ENCODE measurements around the gene MYF5. TPM values are rescaled to one million over a fixed set of nuclear protein-coding genes. Genes with fewer than 3 reads are reported as not detected.
A peak's percentile ranks its signal among the peaks of the same experiment; 100 is the strongest.

MYF5 gene
- total and polyA plus RNA-seq, 2 donors: not detected

- Histone ChIP-seq H3K4me3 (ENCODE audit: low read length in 2 of 2) (no peak overlapping the region), H3K27ac (ENCODE audit: low read depth in 1 of 2, low read length in 1 of 2) (no peak overlapping the region), H3K36me3 (ENCODE audit: control insufficient read depth in 2 of 2, insufficient read depth in 2 of 2, low read length in 1 of 2) (no peaks in the 10 kb centered on the region), H3K27me3 (ENCODE audit: control insufficient read depth in 2 of 2, insufficient read depth in 1 of 2, low read length in 1 of 2) (no peaks in the 10 kb centered on the region), H3K9me3 (ENCODE audit: control insufficient read depth in 2 of 2, insufficient read depth in 1 of 2, low read length in 1 of 2) (no peaks in the 10 kb centered on the region), H3K4me1 (ENCODE audit: control insufficient read depth in 2 of 2, insufficient read depth in 2 of 2, low read length in 2 of 2) (no peaks in the 10 kb centered on the region)
- no peak for DNase-seq (ENCODE audit: low read depth in 6 of 9, low spot score in 9 of 9)
- WGBS: 76% methylated on average over 6 of the region's 6 CpGs
Observed at GRCh38 chr12:80745851-80746505, 29.3 kb downstream of the MYF5 start.

- Histone ChIP-seq H3K9me3 (ENCODE audit: control insufficient read depth in 2 of 2, insufficient read depth in 1 of 2, low read length in 1 of 2) (no peaks in the 10 kb centered on the region), H3K27ac (ENCODE audit: low read depth in 1 of 2, low read length in 1 of 2) (no peak overlapping the region), H3K4me3 (ENCODE audit: low read length in 2 of 2) (no peak overlapping the region), H3K27me3 (ENCODE audit: control insufficient read depth in 2 of 2, insufficient read depth in 1 of 2, low read length in 1 of 2) (no peaks in the 10 kb centered on the region), H3K36me3 (ENCODE audit: control insufficient read depth in 2 of 2, insufficient read depth in 2 of 2, low read length in 1 of 2) (no peaks in the 10 kb centered on the region), H3K4me1 (ENCODE audit: control insufficient read depth in 2 of 2, insufficient read depth in 2 of 2, low read length in 2 of 2) (no peaks in the 10 kb centered on the region)
- DNase-seq (ENCODE audit: low read depth in 6 of 9, low spot score in 9 of 9): no peak
- 91% methylated on average over 2 of the region's 2 CpGs for WGBS
Observed at GRCh38 chr12:80747800-80748199, 31.1 kb downstream of the MYF5 start.

GRCh38 chr12:80749456-80749855 lies 32.7 kb downstream of the MYF5 start:
- WGBS: 89% methylated on average over 2 of the region's 2 CpGs

DNA sequence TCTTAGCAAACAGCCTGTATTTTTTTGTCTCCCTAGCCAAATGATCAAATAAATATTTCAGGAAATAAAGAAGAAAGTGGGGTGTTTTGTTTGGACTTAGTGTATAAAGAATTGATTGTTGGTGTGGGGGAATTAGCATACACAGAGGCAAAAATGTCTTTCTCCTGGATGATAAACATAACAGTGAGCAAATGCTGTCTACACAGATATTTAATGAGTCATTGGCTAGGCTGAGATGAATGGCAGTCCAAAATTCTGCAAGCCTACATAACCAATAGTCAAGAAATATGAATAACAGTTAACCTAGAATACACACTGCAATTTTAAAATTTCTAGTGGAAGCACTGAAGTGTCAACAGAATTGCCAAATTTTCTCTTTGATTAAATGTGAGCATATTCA lies 35.8 kb downstream of the MYF5 start:
- Histone ChIP-seq H3K4me3 (ENCODE audit: low read length in 2 of 2) (no peak overlapping the region), H3K9me3 (ENCODE audit: control insufficient read depth in 2 of 2, insufficient read depth in 1 of 2, low read length in 1 of 2) (no peaks in the 10 kb centered on the region), H3K27me3 (ENCODE audit: control insufficient read depth in 2 of 2, insufficient read depth in 1 of 2, low read length in 1 of 2) (no peaks in the 10 kb centered on the region), H3K36me3 (ENCODE audit: control insufficient read depth in 2 of 2, insufficient read depth in 2 of 2, low read length in 1 of 2) (no peaks in the 10 kb centered on the region), H3K4me1 (ENCODE audit: control insufficient read depth in 2 of 2, insufficient read depth in 2 of 2, low read length in 2 of 2) (no peaks in the 10 kb centered on the region), H3K27ac (ENCODE audit: low read depth in 1 of 2, low read length in 1 of 2) (no peak overlapping the region)
- DNase-seq (ENCODE audit: low read depth in 6 of 9, low spot score in 9 of 9): no peak

More at GRCh38 chr12:80749456-80749855, 32.7 kb downstream of the MYF5 start:
- H3K27me3 ChIP-seq (ENCODE audit: control insufficient read depth in 2 of 2, insufficient read depth in 1 of 2, low read length in 1 of 2): no peaks in the 10 kb centered on the region
- no peak overlapping the region for H3K27ac ChIP-seq (ENCODE audit: low read depth in 1 of 2, low read length in 1 of 2)
- no peaks in the 10 kb centered on the region for H3K4me1 ChIP-seq (ENCODE audit: control insufficient read depth in 2 of 2, insufficient read depth in 2 of 2, low read length in 2 of 2)
- no peaks in the 10 kb centered on the region for H3K36me3 ChIP-seq (ENCODE audit: control insufficient read depth in 2 of 2, insufficient read depth in 2 of 2, low read length in 1 of 2)
- no peaks in the 10 kb centered on the region for H3K9me3 ChIP-seq (ENCODE audit: control insufficient read depth in 2 of 2, insufficient read depth in 1 of 2, low read length in 1 of 2)
- no peak for DNase-seq (ENCODE audit: low read depth in 6 of 9, low spot score in 9 of 9)
- no peak overlapping the region for H3K4me3 ChIP-seq (ENCODE audit: low read length in 2 of 2)

GRCh38 chr12:80754274-80754673 lies 37.6 kb downstream of the MYF5 start:
- WGBS: 89% methylated on average over 3 of the region's 3 CpGs
- Histone ChIP-seq H3K4me1 (ENCODE audit: control insufficient read depth in 2 of 2, insufficient read depth in 2 of 2, low read length in 2 of 2) (no peaks in the 10 kb centered on the region), H3K9me3 (ENCODE audit: control insufficient read depth in 2 of 2, insufficient read depth in 1 of 2, low read length in 1 of 2) (no peaks in the 10 kb centered on the region), H3K27ac (ENCODE audit: low read depth in 1 of 2, low read length in 1 of 2) (no peak overlapping the region), H3K36me3 (ENCODE audit: control insufficient read depth in 2 of 2, insufficient read depth in 2 of 2, low read length in 1 of 2) (no peaks in the 10 kb centered on the region), H3K27me3 (ENCODE audit: control insufficient read depth in 2 of 2, insufficient read depth in 1 of 2, low read length in 1 of 2) (no peaks in the 10 kb centered on the region), H3K4me3 (ENCODE audit: low read length in 2 of 2) (no peak overlapping the region)
- no peak for DNase-seq (ENCODE audit: low read depth in 6 of 9, low spot score in 9 of 9)

DNA sequence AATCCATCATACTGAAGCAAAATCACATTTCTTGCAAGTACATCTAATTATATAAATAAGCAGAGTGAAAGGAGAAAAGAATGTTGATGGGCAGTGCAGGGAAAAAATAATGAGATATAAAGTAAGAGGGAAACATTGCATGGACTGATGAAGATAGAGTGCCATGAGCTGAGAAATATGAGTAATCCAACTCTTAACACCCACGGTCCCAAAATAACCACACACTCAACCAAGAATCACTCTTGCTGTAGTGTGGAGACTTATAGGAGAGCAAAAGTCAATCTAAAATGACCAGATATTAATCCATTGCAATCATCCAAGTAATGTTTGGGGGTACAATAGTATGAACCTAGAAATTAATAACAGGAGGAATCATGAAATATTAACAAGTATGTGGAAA lies 40.2 kb downstream of the MYF5 start:
- 88% methylated on average over 1 of the region's 1 CpG for WGBS
- no peak overlapping the region for H3K27ac ChIP-seq (ENCODE audit: low read depth in 1 of 2, low read length in 1 of 2)
- H3K9me3 ChIP-seq (ENCODE audit: control insufficient read depth in 2 of 2, insufficient read depth in 1 of 2, low read length in 1 of 2): no peaks in the 10 kb centered on the region
- H3K36me3 ChIP-seq (ENCODE audit: control insufficient read depth in 2 of 2, insufficient read depth in 2 of 2, low read length in 1 of 2): no peaks in the 10 kb centered on the region
- DNase-seq (ENCODE audit: low read depth in 6 of 9, low spot score in 9 of 9): no peak
- no peaks in the 10 kb centered on the region for H3K27me3 ChIP-seq (ENCODE audit: control insufficient read depth in 2 of 2, insufficient read depth in 1 of 2, low read length in 1 of 2)
- no peaks in the 10 kb centered on the region for H3K4me1 ChIP-seq (ENCODE audit: control insufficient read depth in 2 of 2, insufficient read depth in 2 of 2, low read length in 2 of 2)
- H3K4me3 ChIP-seq (ENCODE audit: low read length in 2 of 2): no peak overlapping the region

GRCh38 chr12:80761838-80762237 lies 45.1 kb downstream of the MYF5 start:
- H3K27me3 ChIP-seq (ENCODE audit: control insufficient read depth in 2 of 2, insufficient read depth in 1 of 2, low read length in 1 of 2): no peaks in the 10 kb centered on the region
- no peaks in the 10 kb centered on the region for H3K36me3 ChIP-seq (ENCODE audit: control insufficient read depth in 2 of 2, insufficient read depth in 2 of 2, low read length in 1 of 2)
- no peaks in the 10 kb centered on the region for H3K9me3 ChIP-seq (ENCODE audit: control insufficient read depth in 2 of 2, insufficient read depth in 1 of 2, low read length in 1 of 2)
- H3K27ac ChIP-seq (ENCODE audit: low read depth in 1 of 2, low read length in 1 of 2): no peak overlapping the region
- 92% methylated on average over 5 of the region's 5 CpGs for WGBS
- DNase-seq (ENCODE audit: low read depth in 6 of 9, low spot score in 9 of 9): no peak
- H3K4me1 ChIP-seq (ENCODE audit: control insufficient read depth in 2 of 2, insufficient read depth in 2 of 2, low read length in 2 of 2): no peaks in the 10 kb centered on the region
- no peak overlapping the region for H3K4me3 ChIP-seq (ENCODE audit: low read length in 2 of 2)

- WGBS: 8% methylated on average over 4 of the region's 4 CpGs
- no peak overlapping the region for H3K4me3 ChIP-seq (ENCODE audit: low read length in 2 of 2)
- peak in 2 of 9 donors; percentile 2 to 20 for DNase-seq (ENCODE audit: low read depth in 6 of 9, low spot score in 9 of 9)
- H3K4me1 ChIP-seq (ENCODE audit: control insufficient read depth in 2 of 2, insufficient read depth in 2 of 2, low read length in 2 of 2): no peaks in the 10 kb centered on the region
- H3K36me3 ChIP-seq (ENCODE audit: control insufficient read depth in 2 of 2, insufficient read depth in 2 of 2, low read length in 1 of 2): no peaks in the 10 kb centered on the region
- no peaks in the 10 kb centered on the region for H3K9me3 ChIP-seq (ENCODE audit: control insufficient read depth in 2 of 2, insufficient read depth in 1 of 2, low read length in 1 of 2)
- H3K27ac ChIP-seq (ENCODE audit: low read depth in 1 of 2, low read length in 1 of 2): no peak overlapping the region
- H3K27me3 ChIP-seq (ENCODE audit: control insufficient read depth in 2 of 2, insufficient read depth in 1 of 2, low read length in 1 of 2): no peaks in the 10 kb centered on the region
Observed at GRCh38 chr12:80763874-80764273, 47.2 kb downstream of the MYF5 start.

DNA sequence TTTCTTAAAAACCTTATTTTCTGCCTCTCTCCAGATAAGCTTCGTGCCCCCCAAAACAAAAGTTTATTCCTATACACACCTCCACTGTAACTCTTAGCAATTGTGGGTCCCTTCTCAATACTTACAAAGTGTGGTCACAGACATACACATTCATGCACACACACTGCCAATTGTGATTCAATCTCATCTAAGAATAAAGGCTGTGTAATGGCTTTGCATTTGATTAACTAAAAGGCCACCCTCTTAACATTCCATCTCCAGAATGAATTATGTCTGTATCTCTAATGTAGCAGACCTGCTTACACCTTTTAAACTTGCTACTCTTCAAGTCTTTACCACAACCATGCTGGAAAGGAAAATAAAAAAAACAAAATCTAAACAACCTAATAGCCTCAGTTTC lies 49.5 kb downstream of the MYF5 start:
- WGBS: 97% methylated on average over 1 of the region's 1 CpG
- Histone ChIP-seq H3K36me3 (ENCODE audit: control insufficient read depth in 2 of 2, insufficient read depth in 2 of 2, low read length in 1 of 2) (no peaks in the 10 kb centered on the region), H3K27me3 (ENCODE audit: control insufficient read depth in 2 of 2, insufficient read depth in 1 of 2, low read length in 1 of 2) (no peaks in the 10 kb centered on the region), H3K27ac (ENCODE audit: low read depth in 1 of 2, low read length in 1 of 2) (no peak overlapping the region), H3K4me1 (ENCODE audit: control insufficient read depth in 2 of 2, insufficient read depth in 2 of 2, low read length in 2 of 2) (no peaks in the 10 kb centered on the region), H3K4me3 (ENCODE audit: low read length in 2 of 2) (no peak overlapping the region), H3K9me3 (ENCODE audit: control insufficient read depth in 2 of 2, insufficient read depth in 1 of 2, low read length in 1 of 2) (no peaks in the 10 kb centered on the region)
- DNase-seq (ENCODE audit: low read depth in 6 of 9, low spot score in 9 of 9): no peak

DNA sequence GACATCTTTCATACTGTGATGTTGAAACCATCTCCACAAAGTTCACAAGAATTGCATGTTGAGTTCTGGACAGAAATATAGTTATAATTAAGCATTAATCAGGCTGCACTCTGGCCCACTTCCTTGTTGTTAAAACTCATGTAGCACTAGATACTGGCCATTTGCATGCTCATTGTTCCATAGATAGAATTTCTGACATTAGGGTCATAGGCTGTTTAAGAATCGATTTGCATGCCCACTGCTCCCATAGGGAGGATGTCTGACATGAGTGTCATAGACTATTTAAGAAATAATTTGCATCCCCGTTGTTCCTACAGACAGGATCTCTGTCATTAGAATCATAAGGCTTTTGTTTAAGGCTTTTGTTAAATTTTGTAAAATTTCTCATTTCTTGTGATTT lies 50.2 kb downstream of the MYF5 start:
- DNase-seq (ENCODE audit: low read depth in 6 of 9, low spot score in 9 of 9): no peak
- H3K4me1 ChIP-seq (ENCODE audit: control insufficient read depth in 2 of 2, insufficient read depth in 2 of 2, low read length in 2 of 2): no peaks in the 10 kb centered on the region
- H3K36me3 ChIP-seq (ENCODE audit: control insufficient read depth in 2 of 2, insufficient read depth in 2 of 2, low read length in 1 of 2): no peaks in the 10 kb centered on the region
- 87% methylated on average over 2 of the region's 2 CpGs for WGBS
- H3K9me3 ChIP-seq (ENCODE audit: control insufficient read depth in 2 of 2, insufficient read depth in 1 of 2, low read length in 1 of 2): no peaks in the 10 kb centered on the region
- no peak overlapping the region for H3K27ac ChIP-seq (ENCODE audit: low read depth in 1 of 2, low read length in 1 of 2)
- H3K27me3 ChIP-seq (ENCODE audit: control insufficient read depth in 2 of 2, insufficient read depth in 1 of 2, low read length in 1 of 2): no peaks in the 10 kb centered on the region
- no peak overlapping the region for H3K4me3 ChIP-seq (ENCODE audit: low read length in 2 of 2)

All from thymus (tissue), 11 donors.